GM18519 (cell line): ENCODE results near the gene SRL.
"Not testable (repeated sequence)": the region's sequence is repeated elsewhere in the genome, so short reads cannot be mapped to it uniquely, and the experiment has no call there.

ENCODE experiments used
- ATAC-seq: cut with Tn5 transposase; IDR thresholded peaks from one replicate; pipeline ENCODE4 v1.9.1; 2021; ENCODE audit warnings: mild to moderate bottlenecking, moderate library complexity; ENCODE audit not compliant: unreplicated experiment, low FRiP score

The SRL gene

GRCh38 chr16:4261557-4262172 lies 19.8 kb upstream of the SRL start:
- no peak for ATAC-seq

DNA sequence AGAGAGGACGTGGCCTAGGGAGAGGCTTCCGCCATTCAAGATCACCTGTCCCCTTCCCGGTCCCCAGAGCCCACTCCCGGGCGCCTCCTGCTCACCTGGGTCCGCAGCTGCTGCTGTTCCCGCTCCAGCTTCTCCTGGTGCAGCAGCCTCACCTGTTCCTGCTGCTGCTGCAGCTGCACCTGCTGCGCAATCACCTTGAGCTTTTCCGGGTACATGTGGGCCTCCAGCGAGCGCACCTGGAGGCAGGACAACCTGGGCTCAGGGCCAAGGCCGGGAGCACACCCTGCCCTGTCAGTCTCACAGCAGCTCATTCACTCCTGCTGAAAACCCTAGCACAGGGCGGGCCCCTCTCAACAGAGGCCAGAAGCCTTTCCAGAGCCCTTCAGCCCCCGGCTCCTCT lies 18.5 kb upstream of the SRL start:
- no peak for ATAC-seq

DNA sequence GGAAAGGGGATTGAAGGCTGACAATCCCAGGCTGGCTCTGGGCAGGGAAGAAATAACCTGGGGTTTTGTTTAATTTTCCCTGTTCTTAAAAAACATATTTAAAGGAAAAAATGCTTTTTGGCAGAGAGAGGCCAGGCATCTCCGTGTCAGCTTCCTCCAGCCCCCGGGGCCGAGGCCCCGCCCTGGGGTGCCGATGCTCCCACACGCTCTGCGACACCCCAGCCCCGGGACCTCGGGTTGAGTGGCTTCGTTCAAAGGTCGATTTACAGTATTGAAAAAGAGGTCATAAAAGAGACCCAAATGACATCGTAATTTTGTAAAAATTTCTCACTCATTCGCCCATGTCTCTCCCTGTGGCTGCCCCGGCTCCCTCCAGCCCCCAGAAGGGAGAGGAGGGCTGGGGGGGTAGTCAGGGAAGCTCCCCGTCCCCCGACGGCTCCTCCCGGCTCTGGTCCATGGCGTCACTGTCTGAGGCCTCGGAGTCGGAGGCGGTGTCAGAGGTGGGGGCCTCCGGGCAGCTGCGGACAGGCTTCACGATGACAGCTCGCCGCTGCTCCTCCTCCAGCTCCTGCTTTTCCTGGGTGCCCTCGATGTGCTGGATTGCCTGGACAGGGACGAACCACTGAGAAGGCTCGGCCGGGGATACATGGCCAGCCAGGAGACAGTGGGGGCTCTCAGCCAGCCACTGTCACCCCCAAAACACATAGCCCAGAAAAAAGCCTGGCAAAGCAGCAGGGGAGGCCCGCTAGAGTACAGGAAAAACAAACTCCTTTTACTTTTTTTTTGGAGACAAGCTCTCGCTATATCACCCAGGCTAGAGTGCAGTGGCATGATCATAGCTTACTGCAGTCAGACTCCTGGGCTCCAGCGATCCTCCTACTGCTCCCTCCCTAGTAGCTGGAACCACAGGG lies 16.0 kb upstream of the SRL start:
- no peak for ATAC-seq

DNA sequence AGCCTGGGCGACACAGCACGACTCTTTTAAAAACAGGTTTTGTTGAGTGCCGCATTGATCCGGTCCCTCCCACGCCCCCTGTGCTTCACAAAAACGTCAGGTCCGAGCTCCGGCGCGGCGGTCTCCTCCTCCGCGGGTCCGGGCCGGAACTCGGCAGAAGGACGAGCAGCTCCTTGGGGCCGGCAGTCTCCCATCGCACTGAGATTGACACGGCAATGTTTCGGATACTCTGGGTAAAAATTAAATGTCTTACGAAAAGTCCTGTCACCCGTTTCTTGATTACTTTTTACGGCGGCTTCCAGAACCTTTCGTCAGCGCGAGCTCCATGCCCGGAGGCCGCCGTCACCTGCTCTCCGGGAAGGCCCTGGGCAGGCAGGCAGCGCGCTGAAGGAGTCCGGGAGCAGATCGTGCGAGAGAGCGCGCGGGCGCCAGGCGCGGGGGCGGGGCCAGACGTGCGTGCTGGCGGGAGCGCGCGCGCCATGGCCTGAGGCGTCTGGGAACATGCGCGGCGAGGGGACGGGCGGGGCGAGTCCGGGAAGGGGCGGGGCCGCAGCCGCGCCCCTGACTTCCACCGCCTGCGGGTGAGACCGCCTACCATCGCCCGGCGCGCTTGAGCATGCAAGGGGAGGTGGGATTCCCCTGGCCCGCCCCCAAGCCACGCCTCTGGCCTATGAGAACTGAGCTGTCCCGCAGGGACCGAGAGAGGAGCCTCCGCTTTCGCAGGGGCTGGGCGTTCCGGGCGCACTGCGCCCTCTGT lies 11.7 kb upstream of the SRL start:
- peak; percentile 85 for ATAC-seq

- not testable (repeated sequence) for ATAC-seq
Measured at GRCh38 chr16:4253012-4253393, 11.1 kb upstream of the SRL start.

DNA sequence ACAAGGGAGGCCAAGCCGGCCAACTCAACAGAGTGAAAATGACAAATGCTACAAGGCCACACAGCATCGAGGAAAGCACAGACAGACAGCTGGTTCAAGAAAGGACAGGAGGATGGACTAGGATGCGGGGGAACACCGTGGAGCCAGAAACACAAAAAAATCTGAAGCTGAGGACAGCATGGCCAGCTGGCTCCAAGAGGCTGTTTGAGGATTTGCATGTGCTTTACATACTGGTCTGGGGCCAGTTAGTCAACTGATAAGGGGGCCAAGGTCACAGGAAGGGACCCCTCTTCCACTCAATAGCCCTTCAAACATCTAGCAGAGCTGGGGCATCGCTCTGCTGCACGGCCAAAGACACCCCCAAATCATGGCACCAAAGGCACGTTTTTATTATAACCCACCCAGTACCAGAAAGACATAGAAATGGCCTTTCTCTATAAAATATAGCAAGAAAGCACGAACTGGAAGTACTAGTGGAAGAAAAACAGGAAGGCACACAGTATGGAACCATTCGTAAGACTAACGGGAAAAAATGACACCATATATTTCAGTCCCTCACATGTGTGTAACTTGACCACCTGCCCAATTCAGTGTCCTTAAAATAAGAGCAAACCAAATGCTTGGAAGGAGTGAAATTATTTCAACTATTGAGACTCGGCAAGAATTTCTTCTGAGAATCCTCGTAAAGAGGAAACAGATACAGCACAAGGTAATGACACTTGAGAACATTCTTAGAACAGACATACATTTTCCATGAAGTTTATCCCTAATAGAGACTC lies 7.8 kb upstream of the SRL start:
- no peak for ATAC-seq

- no peak for ATAC-seq
Measured at GRCh38 chr16:4247460-4247784, 5.5 kb upstream of the SRL start.

GRCh38 chr16:4246777-4247459 lies 5.0 kb upstream of the SRL start:
- no peak for ATAC-seq

DNA sequence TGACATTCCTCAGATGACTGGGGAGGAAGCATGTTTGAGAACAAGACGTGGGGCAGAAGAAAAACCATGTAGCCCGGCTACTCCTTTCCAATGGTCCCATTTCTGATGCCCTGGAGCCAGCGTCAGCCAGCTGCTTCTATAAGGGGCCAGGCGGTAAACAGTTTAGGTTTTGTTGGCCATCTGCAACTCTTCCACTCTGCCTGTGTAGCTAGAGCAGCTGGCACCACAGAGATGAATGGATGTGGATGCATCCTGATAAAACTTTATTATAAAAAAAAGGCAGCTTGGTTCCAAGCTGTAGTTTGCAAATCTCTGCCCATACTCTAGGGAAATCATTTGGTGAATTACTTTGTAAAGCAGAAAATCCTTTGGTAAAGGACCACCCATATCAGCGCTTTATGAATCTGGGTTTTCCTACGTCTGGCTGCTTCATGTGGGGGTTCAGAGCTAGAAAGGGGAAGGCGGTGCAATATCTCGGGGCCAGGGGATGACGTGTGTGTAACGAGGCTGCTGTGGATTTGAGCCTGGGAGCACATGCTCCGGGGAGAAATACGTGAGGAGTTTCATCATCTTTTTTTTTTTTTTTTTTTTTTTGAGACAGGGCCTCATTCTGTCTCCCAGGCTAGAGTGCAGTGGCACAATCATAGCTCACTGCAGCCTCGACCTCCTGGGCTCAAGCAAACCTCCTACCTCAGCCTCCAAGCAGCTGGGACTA lies 3.4 kb upstream of the SRL start:
- ATAC-seq = no peak

- ATAC-seq = no peak
Measured at GRCh38 chr16:4244254-4245076, 2.6 kb upstream of the SRL start.

- no peak for ATAC-seq
Measured at GRCh38 chr16:4241258-4241927, 487 bp downstream of the SRL start.

GRCh38 chr16:4240624-4241023 lies 1.3 kb downstream of the SRL start:
- ATAC-seq = no peak

DNA sequence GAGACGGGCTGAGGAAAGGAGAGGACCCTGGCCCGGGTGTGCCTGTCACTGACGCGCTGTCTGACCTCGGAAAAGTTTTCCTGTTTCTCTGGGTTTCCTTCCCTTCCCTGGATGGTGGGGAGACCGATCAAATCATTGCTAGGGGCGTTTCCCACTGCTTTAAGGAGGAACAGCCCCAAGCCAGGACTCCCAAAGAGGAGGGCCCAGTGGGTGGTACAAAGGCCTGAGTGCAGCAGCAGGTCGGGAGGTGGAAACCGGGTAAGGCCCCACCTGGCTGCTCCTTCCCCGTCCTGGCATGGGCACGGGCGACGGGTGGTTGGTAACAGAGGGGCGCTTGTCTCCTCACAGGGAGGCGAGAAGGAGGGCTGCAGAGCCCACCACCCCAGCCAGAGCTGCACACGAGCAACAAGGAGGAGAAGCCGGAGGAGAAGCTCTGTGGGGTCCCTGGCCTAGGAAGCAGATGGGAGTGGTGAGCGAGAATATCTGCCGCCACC lies 2.2 kb downstream of the SRL start:
- no peak for ATAC-seq

GRCh38 chr16:4239020-4239419 lies 2.9 kb downstream of the SRL start:
- ATAC-seq = no peak

DNA sequence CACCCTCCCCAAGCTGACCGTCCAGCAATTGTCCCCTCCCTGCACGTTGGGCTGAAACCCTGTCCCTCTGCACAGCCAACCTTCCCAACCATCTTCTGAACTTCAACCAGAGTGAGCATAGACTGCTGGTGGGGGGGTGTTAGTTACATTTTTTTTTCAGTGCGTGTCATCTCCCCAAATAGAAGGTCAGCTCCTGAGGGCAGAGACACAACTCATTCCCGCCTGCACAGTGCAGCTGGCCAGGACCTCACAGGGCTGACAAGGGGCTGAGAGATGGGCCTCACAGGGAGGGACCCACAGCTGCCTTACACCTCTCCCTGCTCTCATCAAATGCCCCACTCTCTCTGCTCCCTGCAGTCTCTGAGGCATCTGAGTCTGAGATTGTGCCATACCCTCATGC lies 8.4 kb downstream of the SRL start:
- no peak for ATAC-seq

DNA sequence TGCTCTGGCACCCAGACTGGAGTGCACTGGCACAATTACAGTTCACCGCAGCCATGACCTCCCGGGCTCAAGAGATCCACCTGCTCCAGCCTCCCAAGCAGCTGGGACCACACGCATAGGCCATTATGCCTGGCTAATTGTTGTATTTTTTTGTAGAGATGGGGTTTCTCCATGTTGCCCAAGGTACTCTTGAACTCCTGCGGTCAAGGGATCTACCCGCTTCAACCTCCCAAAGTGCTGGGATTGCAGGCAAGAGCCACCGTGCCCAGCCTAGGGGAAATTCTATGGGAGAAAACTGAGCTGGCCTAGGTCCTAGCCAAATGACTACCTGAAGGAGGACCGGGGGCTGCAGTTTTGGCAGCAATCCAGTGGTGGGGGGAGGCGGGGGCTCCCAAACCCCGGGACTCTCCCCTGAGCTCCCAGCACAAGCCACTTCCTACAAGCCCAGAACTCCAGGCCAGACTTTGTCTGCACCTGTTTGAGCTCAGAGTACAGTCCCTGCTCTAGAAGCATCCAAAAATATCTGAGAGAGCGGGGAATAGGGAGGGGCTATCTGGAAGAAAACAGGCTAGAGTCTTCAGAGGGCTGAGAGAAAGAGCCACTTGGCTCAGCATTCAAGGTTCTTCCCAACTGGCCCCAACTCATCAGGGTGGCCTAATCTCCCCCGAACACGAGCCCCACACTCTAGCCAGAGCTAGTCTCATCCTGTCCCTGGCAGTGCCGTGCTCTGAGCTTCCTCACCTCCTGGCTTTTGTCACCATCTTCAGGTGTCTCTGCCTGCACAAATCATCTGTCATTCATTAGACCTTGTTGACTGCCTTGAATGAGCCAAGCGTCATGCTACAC lies 9.1 kb downstream of the SRL start:
- no peak for ATAC-seq

DNA sequence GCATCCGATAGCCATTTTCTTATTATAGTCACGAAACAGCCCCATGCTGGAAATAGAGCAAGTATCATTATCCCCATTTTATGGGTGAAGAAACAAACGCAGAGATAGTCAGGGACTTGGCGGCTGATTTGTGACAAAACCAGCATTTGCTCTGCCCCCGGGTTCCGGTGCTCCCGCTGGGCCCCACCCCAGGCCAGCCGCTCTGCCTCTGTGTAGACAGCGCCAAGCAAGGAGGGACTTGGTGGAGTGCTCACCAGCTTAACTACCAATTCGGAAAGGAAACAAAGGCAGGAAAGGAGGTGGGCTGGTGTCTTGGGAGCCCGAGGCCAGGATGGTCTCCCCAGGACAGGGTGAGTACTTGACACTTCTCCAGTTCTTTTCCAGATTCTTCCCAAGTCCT lies 10.0 kb downstream of the SRL start:
- ATAC-seq = no peak
